Right lobe of liver (tissue), 4 donors: Measurements from ENCODE around the gene PLCB4.

Experiments
- POLR2A ChIP-seq: fragments of 450-650 bp; IDR thresholded peaks from one replicate; pipeline ENCODE4 v1.6.1; 2017; ENCODE audit warnings: antibody characterized with exemption, mild to moderate bottlenecking
- TF ChIP-seq, protein P1 (sequence below), 4 donors: fragments of 200-600 bp in 3 of 4; fragments of 450-650 bp in 1 of 4; IDR thresholded peaks; one replicate each; pipeline versions ENCODE4 v1.5.1 to v1.8.0; 2016 to 2022; ENCODE audit warnings: antibody characterized with exemption in 4 of 4, mild to moderate bottlenecking in 2 of 4
- donor health status: DM: no; HTN: no; CAD: no.
- donor health status: DM: no; HTN: no; CAD: no.
- donor health status: DM: no; HTN: yes; CAD: no.

DNA sequence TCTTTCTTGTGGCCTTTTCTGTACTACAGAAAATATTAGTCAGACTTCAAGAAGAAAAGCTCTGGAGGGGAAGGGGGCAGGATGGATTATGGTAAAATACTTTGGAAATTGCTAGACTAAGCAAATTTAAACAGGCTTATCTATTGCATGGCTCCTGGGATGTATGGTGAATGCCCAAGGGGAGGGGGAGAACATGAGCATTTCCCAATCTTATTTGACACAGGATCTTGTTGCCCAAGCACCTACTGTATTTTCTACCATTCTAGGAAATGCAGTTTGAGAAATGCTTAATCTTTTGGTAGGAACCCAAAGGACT is 359.4 kb downstream of the PLCB4 start:
- TF ChIP-seq, protein P1, sequence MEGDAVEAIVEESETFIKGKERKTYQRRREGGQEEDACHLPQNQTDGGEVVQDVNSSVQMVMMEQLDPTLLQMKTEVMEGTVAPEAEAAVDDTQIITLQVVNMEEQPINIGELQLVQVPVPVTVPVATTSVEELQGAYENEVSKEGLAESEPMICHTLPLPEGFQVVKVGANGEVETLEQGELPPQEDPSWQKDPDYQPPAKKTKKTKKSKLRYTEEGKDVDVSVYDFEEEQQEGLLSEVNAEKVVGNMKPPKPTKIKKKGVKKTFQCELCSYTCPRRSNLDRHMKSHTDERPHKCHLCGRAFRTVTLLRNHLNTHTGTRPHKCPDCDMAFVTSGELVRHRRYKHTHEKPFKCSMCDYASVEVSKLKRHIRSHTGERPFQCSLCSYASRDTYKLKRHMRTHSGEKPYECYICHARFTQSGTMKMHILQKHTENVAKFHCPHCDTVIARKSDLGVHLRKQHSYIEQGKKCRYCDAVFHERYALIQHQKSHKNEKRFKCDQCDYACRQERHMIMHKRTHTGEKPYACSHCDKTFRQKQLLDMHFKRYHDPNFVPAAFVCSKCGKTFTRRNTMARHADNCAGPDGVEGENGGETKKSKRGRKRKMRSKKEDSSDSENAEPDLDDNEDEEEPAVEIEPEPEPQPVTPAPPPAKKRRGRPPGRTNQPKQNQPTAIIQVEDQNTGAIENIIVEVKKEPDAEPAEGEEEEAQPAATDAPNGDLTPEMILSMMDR (IDR thresholded peaks at IDR 0.05) = no peak
- no peak for TF ChIP-seq POLR2A
